ENCODE results near the gene CDK5R1. TPM values are rescaled to one million over a fixed set of nuclear protein-coding genes. Genes with fewer than 3 reads are reported as not detected.

The CDK5R1 gene
- total RNA-seq, 4 donors from 2014 or later = 5.7 to 12.1 (median 10.7) TPM

DNA sequence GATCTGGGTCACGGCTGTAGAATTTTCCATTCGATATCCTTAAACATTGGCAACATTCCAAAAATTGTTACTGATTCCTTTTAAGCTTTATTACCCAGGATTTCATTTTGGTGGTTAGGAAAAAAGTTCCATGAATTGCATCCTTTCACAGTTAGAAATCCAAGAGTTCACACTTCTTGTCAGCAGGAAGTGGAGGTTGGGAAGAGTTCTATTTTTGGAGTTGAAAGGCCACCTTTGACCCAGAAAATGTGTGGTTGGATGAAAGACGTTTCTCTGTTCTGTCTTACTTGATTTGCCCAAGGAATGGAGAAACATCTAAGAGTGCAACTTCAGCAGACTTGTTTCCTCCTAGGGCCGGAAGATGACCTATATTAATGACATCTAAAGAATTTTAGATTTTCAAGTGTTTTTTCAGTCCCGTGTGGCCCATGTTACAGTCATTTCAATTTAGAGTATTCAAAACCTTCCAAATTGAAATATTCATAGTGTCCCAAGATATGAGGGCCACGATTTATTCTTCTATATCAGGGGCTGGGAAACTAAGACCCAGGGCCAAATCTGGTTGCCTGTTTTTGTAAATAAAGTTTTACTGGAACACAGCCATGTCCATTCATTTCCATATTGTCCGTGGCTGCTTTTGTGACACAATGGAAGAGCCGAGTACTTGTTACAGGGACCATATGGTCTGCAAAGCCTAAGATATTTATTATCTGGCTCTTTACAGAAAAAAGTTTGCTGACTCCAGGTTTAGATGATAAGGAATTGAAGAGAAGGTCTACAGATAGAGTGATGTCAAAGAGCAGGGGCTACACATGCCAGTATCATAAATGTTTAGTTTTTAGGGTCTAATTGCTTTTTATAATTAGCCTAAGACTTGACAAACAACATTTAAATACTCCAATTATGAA lies 50.2 kb downstream of the CDK5R1 start:
- Histone ChIP-seq H3K9me3 (no peaks in the 10 kb centered on the region), H3K4me3 (no peak overlapping the region), H3K27ac (no peak overlapping the region), H3K36me3 (peaks cover 0 to 20% (median 0%) of the 10 kb centered on the region in 3 donors), H3K4me1 (peaks cover 0 to 6% (median 0%) of the 10 kb centered on the region in 3 donors), H3K27me3 (no peaks in the 10 kb centered on the region)
- no peak for DNase-seq
- whole genome bisulfite sequencing, 2 donors = 63 to 70% methylated on average over 8 of the region's 8 CpGs
- intact Hi-C loops (cut with DNase I) = no loop called here
- TF ChIP-seq, protein P1, sequence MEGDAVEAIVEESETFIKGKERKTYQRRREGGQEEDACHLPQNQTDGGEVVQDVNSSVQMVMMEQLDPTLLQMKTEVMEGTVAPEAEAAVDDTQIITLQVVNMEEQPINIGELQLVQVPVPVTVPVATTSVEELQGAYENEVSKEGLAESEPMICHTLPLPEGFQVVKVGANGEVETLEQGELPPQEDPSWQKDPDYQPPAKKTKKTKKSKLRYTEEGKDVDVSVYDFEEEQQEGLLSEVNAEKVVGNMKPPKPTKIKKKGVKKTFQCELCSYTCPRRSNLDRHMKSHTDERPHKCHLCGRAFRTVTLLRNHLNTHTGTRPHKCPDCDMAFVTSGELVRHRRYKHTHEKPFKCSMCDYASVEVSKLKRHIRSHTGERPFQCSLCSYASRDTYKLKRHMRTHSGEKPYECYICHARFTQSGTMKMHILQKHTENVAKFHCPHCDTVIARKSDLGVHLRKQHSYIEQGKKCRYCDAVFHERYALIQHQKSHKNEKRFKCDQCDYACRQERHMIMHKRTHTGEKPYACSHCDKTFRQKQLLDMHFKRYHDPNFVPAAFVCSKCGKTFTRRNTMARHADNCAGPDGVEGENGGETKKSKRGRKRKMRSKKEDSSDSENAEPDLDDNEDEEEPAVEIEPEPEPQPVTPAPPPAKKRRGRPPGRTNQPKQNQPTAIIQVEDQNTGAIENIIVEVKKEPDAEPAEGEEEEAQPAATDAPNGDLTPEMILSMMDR (IDR thresholded peaks at IDR 0.05) = no peak
- TF ChIP-seq POLR2A (IDR thresholded peaks at IDR 0.05) = no peak

Small RNAs within 50 kb of the gene (small RNA-seq; reads per million reads assigned to genes)
- 0 reads per million in 4 donors for gene RF00019

Other genes starting within 250 kb of the CDK5R1 start
- 1 to 10 TPM in 1 of 4 donors, under 1 TPM in 2, not detected in 1; 0.09 to 1.1 (median 0.76) TPM for gene RHBDL3, start 221.2 kb upstream of the CDK5R1 start, total RNA-seq
- gene C17orf75, start 144.8 kb upstream of the CDK5R1 start, total RNA-seq = 10 to 100 TPM in 1 of 4 donors, 1 to 10 TPM in 3; 3.6 to 14.7 (median 9.1) TPM
- gene ZNF207, start 136.8 kb upstream of the CDK5R1 start, total RNA-seq = 100 to 1,000 TPM; 101 to 181 (median 137) TPM
- 100 to 1,000 TPM in 1 of 4 donors, 10 to 100 TPM in 3; 53.5 to 148 (median 70.3) TPM for gene PSMD11, start 42.5 kb upstream of the CDK5R1 start, total RNA-seq

All from esophagus squamous epithelium (tissue), 5 donors.